ENCODE measurements around the gene ADGRB2. TPM values are rescaled to one million over a fixed set of nuclear protein-coding genes. Genes with fewer than 3 reads are reported as not detected.

Gene ADGRB2
- polyA plus RNA-seq, 5 donors = 11.2 to 28.8 (median 16.6) TPM

DNA sequence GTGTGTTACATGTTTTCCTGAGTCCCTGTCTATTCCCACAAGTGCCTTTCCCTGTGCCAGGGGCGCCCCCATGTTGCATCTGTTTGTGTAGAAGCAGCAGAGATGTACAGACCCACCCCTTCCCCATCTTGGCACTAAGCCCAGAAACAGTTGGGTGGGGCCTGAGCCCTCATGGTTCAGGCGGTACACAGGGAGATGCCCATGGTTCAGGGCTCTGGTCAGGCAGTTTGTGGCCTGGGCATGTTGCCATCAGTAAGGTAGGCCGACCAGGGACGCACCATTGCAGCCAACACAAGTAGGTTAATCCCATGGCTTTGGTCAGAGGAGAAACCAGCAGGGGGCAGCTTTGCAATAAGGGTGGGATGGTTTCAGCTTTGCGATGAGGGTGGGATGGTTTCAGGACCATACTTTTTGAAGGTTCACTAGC, 914 bp upstream of the ADGRB2 start:
- DNase-seq = no peak

DNA sequence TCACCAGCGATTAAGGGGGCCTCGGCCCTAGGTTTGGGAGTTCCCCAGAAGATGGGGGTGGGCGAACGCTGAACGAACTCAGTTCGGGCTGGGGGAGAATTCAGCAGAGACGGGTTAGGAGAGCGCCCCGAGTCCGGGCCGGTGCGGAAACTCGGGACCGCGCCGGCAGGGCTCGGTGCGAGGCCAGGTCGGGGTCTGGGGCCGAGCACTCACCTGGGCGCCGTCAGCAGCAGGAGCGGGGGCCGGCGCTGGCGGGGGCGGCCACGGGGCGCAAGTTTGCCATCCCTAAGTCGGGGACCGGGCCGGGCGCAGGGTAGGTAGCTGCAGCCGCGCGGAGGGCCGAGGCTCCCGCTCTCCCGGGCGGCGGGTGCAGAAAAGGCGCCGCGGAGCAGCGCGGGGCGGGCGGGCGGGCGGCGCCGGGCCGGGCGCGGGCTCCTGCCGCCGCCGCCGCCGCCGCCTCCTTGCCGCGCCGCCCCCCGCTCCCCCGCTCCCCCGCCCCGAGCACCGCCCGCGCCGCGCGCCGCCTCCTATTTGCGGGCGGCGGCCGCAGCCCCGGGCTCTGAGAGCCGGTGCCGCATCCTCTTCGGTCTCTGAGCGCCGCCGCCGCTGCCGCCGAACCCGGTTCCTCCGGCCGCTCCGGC, 349 bp downstream of the ADGRB2 start:
- DNase-seq = no peak

DNA sequence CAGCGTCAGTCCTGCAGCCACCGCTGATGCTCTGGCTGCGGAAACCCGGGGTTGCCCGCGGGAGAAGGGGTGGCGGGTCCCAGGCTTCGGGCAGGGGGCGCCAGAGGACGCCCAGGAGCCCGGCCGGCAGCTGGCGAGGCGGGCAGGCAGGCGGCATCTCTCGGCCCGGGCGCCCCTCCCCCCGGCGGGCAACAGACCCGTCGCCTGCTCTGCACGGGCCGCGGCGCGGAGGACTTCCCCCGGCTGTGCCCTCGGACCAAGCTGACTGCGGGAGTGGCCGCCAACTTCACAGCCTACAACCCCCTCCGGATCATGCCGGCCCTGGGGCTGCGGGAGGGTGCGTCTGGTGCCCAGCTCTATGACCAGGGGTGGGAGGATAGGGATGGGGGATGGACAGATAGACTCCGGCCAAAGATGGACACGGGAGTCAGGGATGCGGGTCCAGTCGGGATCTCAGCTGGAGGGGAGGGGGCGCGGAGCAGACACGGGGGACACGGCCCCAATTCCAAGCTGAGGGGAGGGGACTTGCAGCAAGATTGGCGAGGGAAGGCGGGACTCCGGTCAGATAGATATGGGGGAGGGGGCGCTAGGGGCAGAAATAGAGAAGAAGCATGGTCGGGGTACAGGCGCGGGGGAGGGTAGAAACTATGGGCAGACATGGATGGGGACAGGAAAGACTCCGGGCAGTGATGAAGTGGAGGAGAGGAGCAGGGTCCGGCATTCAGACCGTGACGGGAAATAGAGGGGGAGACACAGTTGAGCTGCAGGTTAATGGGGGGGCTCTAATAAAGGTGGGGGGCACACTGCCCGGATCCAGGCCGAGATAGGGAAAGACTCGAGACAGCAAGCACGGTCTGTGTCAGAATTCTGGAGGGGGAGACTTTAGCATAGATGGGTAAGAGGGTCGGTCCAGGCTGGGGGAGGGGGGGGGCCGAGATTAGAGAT, 1.1 kb downstream of the ADGRB2 start:
- DNase-seq = no peak

GRCh38 chr1:31762323-31762722, 1.8 kb downstream of the ADGRB2 start:
- no peak for DNase-seq

DNA sequence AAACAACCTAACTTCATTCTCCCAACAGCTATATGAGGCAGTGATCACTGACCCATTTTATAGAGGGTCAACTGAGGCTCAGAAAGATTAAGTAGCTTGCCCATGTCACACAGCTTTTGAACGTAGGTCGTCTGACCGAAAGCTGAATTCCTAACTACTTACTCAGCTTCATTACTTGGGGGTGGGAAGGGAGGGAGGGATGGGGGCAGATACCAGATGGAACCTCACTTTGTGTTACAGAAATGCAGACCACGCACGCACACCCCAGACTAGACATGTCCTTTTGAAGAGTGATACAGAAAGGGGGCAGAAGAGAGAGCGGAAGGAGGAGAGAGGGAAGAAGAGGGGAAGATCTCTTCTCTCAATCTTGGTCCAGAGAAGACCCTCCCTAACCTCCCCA, 2.3 kb downstream of the ADGRB2 start:
- DNase-seq = no peak

DNA sequence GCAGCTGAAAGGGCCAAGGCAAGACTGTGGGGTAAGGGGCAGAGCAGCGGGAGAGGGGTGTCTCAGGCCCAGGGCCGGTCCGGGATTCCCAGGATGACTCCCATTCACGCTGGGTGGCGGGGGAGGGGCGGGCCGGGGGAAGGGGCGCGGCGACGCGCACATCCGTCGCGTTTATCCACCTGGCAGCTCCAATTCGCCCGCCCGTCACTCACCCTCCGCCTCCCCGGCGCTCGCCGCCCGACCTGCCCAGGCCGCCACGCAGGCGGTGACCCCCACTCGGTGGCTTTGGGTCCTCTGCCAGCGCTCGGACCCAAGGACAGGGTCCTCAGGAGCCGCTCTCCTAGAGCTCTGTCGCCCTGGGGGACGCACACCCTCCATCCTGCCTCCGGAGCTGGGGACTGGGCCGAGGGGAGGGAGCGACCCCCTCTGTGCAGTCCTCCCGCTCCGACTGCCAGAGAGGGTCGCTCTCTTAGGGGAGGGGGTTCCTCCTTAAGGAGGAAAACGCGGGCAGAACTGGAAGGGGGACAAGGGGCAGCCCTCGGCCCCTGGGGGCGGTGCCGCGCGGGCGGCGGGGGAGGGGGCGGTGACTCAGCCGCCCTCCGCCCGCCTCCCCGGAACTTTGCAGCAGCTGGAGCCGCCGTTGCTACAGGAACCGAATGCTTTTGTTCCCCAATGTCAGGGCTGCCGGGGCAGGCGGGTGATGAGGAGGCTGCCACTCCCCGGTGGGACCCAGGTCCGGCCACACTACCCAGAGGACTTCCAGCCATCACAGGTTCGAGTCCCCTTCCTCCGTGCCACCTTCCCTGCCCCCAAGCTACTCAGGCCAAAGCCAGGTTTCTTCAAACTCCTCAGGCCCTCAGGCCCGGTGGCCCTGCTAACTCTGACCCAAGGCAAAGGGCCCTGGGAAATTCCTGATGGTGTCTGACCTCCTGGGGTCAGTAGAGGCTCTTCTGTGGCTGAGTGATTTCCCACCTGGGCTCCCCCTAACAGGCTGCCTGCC, 3.4 kb downstream of the ADGRB2 start:
- peak; percentile 78 to 81 for DNase-seq

DNA sequence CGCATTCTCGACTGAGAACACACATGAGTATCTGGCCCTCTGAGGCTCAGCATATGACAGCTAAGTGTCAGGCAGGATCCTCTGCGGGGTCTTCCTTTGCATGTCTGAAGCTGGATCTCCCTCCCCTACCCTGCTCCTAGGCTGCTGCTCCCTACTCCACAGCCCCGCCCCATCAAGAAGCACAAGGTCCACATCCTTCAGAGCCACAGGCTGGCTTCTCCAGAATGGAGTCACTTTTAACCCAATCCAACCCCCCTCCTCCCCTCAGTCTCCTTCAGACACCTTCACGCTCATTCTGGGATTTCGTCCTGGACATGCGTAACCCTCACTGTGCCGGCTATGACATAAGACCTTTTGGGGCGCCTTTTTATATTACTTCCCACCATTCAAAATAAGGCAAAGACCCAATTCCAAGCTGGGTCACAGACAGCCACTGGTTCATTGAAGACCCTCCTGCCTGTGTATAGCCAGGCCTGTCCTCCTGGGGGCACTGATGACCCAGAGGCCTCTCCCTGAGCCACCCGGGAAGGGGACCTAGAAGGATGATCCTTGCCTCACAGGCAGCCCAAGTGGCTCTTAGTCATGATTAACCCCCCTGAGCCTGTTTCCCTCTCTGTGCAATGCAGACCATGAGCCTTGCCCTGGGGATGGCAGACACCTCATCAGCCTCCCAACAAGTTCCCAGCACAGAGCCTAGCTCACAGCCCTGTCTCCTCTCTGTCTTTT, 4.7 kb downstream of the ADGRB2 start:
- DNase-seq = no peak

GRCh38 chr1:31758823-31759222, 5.3 kb downstream of the ADGRB2 start:
- no peak for DNase-seq

GRCh38 chr1:31757989-31758388, 6.2 kb downstream of the ADGRB2 start:
- no peak for DNase-seq

DNA sequence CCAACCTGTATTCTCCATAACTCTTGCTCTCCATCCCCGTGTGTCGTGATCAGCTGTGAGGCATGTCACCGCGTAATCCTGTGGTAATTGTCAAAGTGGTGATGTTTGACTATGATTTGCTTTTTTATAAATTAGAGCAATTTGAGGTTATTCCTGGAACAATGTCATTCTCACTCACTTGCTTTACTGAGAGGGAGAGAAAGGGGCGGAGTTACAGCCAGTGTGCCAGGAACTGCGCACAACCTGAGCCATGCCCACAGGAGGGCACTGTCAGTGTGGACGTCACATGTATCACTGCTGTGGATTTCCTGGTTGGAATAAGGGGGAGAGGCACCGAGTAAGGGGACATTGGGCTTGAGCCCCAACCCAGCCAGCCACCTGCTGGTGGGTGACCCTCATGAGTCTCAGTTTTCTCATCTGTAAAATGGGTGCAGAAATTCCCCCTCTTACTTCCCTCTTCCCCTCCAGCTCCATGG, 6.9 kb downstream of the ADGRB2 start:
- DNase-seq = no peak

DNA sequence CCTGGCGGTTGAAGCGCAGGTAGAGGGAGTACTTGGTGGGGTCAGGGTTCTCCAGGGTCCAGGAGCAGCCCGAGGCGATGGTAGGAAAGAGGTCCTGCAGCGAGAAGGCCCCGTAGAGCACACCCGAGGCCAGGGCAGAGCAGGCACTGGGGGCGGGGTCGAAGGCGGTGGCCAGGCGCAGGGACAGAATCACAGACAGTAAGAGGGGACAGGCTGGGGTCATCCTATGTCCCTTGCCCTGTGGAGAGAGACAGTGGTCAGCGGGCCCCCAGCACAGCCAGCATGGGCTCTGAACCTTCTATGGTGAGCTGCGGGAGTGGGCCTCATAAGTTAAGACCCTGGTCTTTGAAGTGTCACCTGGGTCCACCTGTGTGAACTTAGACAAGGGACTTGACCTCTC, 7.6 kb downstream of the ADGRB2 start:
- DNase-seq = no peak

DNA sequence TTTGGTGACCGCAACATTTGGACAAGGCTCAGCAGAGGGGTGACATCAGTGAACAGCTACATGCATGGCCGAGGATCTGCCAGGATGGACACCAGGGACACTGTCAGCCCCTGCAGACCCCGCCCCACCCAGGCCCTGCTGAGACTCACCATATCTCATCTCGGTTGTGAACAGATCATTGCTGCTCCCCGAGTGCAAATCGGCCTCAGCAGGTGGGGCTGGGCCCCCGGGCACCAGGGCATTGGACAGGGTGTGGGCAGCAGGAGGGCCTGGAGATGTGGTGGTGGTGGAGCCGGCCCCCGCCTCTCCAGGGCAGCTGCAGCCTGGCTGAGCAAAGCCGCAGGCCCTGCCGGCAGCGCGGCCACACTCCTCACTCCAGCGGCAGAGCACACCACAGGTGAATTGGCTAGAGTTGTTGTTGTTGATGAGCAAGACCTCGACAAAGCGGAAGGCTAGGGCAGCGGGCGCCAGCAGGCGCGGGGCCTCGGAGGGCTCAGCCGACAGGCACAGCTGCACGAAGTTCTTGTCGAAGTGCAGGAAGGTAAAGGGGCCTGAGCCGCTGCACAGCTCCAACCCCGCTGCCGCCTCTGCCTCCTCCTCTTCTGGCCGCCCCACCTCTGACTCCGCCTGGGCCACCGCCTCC, 8.2 kb downstream of the ADGRB2 start:
- DNase-seq = no peak

DNA sequence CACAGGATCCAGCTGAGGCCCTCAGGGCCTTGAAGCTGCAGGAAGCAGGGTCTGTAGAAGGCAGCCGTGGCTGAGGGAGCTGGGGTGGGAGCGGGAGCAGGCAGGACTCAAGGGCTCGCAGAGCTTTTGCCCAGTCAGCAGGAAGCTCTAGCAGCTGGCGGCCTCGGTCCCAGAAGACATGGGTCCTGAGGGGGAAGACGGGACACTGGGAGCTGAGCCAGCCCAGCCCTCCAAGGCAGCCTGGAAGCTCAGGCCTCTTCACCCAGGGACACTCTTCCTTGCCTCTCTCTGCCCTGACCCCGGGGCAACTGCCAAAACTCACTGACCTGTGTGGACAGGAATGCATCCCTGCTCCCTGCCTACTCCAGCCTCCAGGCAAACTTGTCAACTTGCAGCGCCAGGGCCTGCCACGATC, 8.9 kb downstream of the ADGRB2 start:
- DNase-seq = peak; percentile 71 to 74

DNA sequence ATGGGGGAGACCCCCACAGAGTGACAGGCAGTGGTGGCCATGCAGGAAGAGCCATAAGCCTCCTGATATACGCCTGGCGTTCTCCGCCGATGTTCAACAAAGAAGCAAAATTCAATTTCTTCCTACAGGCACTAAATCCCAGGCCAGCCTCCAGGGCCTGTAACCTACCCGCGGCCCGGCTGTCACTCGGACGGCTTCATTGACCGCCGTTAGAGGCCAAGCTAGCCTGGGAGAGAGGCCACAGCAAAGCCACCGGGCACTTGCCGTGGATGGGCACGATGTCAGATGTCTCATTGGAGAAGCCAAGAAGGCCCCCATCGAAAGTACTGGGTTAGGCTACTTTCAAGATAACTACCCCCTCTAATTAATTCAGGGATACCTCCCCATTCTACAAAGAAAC, 9.7 kb downstream of the ADGRB2 start:
- no peak for DNase-seq

DNA sequence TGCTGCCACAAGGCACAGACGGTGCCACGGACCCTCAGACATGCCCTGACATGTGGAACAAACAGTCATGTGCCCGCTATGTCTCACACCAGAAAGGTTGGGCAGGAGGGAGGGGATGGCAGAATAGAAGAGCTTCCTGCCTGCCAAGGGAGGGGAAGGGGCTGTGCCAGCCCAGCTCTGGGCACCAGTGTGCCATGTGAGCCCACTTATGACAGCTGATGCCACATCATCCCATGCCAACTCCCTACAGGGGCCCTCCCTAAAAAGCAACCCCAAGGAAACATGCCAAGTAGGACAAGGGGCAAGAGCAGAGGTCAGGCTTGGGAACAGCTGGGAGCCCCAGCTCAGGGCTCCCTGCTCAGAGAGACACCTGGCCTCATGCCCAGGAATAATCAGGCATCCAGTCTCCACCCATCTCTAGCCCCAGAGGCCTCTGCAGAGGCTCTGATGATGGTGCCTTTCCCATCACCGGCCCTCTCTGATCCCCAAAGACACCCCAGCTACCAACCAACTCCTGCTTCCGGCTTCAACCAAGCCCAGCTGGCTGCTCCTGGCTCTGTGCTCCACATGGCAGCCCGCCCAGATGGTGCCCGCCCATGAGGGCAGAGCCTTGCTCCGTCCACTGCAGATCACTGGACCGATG, 10.3 kb downstream of the ADGRB2 start:
- peak; percentile 37 for DNase-seq

DNA sequence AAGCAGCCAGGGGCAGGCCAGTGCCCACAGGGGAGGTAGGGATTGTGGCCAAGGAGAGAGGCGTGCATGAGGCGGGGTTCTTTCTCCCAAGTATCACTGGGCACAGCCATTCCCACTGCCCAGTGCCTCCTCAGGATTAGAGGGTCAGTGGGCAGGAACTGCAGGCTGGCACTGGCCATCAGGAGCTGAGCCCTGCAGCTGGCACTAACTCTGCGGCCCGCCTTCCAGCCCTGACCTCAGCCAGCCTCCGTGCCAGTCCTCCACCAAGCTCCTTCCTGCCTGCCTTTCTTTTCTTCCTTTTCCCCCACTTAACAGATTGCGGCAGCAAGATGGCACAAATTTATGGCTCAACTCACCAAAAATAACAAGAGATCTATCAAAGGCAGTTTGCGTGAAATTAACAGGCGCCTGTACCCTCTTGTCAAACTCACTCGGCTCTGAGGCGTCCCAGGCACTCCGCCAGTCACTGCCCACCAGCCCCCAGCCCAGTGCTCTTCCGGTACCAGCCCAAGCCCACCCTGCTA, 11.1 kb downstream of the ADGRB2 start:
- no peak for DNase-seq

DNA sequence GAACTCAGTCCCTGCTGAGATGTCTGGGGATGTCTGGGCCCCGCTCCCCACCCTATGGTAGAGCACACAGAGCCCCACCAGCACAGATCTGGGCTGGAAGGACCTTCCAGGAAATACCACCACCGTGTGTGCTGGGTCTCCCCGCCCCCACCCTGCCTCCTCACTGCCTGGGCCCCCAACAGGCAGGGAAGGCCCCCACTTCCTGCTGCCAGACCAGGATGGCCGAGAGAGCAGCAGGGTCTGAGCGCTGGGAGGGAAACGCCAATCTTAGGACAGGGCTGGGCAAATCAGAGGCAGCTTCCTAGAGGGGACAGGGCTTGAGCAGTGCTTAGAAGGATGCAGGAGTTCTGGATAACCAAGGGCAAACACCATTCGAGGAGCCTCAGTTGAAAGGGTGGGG, 11.9 kb downstream of the ADGRB2 start:
- no peak for DNase-seq

DNA sequence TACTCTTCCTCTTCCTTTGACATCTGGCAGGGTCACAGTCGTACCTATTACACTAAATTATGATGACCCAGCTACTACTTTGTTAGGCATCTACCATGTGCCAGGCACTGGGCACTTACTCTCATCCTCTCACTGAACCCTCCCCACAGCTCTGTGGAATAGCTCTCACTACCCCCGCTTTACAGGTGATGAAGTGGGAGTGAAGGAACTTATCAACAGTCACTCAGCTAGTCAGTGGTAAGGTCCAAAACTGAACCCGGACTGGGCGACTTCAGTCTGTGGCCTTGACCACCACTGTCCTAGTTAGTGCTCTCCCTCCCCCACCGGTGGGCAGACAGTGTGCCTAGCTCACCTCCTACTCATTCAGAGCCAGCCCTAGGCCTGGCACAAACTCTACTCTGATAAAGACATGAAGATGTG, 12.3 kb downstream of the ADGRB2 start:
- DNase-seq = no peak

- DNase-seq = no peak
These were observed 13.2 kb downstream of the ADGRB2 start for GRCh38 chr1:31750858-31751510.

Measured in right lung (tissue), 5 donors.